Measurements from ENCODE around the gene RELCH. TPM values are rescaled to one million over a fixed set of nuclear protein-coding genes. Genes with fewer than 3 reads are reported as not detected.

The RELCH gene
- total and polyA plus RNA-seq, 7 experiments from 2014 or later: 7.3 to 70.8 (median 52.0) TPM

- Histone ChIP-seq H3K9me3 (ENCODE audit: control insufficient read depth in 2 of 3, low read length in 3 of 3) (no peaks in the 10 kb centered on the region), H3K4me1 (ENCODE audit: control insufficient read depth in 2 of 2, insufficient read depth in 2 of 2, low read length in 2 of 2) (peaks cover 14 to 17% of the 10 kb centered on the region in 2 donors), H3K27me3 (ENCODE audit: control insufficient read depth in 2 of 2, insufficient read depth in 2 of 2, low read length in 2 of 2) (peaks cover 12 to 20% of the 10 kb centered on the region in 2 donors), H3K36me3 (ENCODE audit: control insufficient read depth in 2 of 3, insufficient read depth in 3 of 3, low read length in 3 of 3) (no peaks in the 10 kb centered on the region), H3K4me3 (ENCODE audit: low read length) (peak overlapping the region; percentile 50), H3K27ac (ENCODE audit: low read depth, low read length) (no peak overlapping the region)
- ChIA-PET POLR2A (no interaction called here), CTCF (no interaction called here)
- H3K4me3 Mint-ChIP-seq: peak overlapping the region; percentile 71 to 93 (median 82)
- H3K4me1 Mint-ChIP-seq: peaks cover 19 to 58% (median 36%) of the 10 kb centered on the region in 7 donors
- intact Hi-C loops (cut with micrococcal nuclease): loop anchor here (1.0 to 10.0 kb wide), 9 partner anchors 41 to 657 kb away; partner anchors contain the start of genes PHLPP1 (in 2 of the 2), ZCCHC2 (in 2 of the 2), PIGN (in 1 of the 2) and RELCH (in 1 of the 2)
- DNase-seq (peak in 5 of 9 donors; percentile 10 to 57 (median 22)), ATAC-seq (no peak)
- peaks cover 43 to 84% (median 75%) of the 10 kb centered on the region in 5 donors for H3K27me3 Mint-ChIP-seq
- peak overlapping the region in 4 of 9 donors; percentile 8 to 57 (median 33) for H3K27ac Mint-ChIP-seq
- peaks cover 0 to 3% (median 0%) of the 10 kb centered on the region in 11 donors for H3K9me3 Mint-ChIP-seq
- H3K36me3 Mint-ChIP-seq: peaks cover 0 to 7% (median 0%) of the 10 kb centered on the region in 5 donors
These were observed 139.0 kb downstream of the RELCH start for GRCh38 chr18:62325806-62326645.

GRCh38 chr18:62326646-62327348 is 139.7 kb downstream of the RELCH start:
- H3K27me3 ChIP-seq (ENCODE audit: control insufficient read depth in 2 of 2, insufficient read depth in 2 of 2, low read length in 2 of 2): peaks cover 12 to 20% of the 10 kb centered on the region in 2 donors
- POLR2A ChIA-PET: interaction anchor here (0.7 kb wide), 1 partner anchor 23 kb away, joined by 4 read pairs; no protein-coding TSS in a partner anchor

GRCh38 chr18:62327977-62328376 is 140.9 kb downstream of the RELCH start:
- peaks cover 14 to 17% of the 10 kb centered on the region in 2 donors for H3K4me1 ChIP-seq (ENCODE audit: control insufficient read depth in 2 of 2, insufficient read depth in 2 of 2, low read length in 2 of 2)
- H3K27me3 ChIP-seq (ENCODE audit: control insufficient read depth in 2 of 2, insufficient read depth in 2 of 2, low read length in 2 of 2): peaks cover 12 to 20% of the 10 kb centered on the region in 2 donors
- ChIA-PET CTCF (interaction anchor here (0.6 kb wide), 1 partner anchor 113 kb away, joined by 3 read pairs; no protein-coding TSS in a partner anchor), POLR2A (no interaction called here)
- Mint-ChIP-seq H3K27ac (peak overlapping the region in 1 of 9 donors; percentile 19), H3K4me1 (peaks cover 19 to 75% (median 42%) of the 10 kb centered on the region in 7 donors), H3K36me3 (peaks cover 0 to 10% (median 0%) of the 10 kb centered on the region in 5 donors), H3K27me3 (peaks cover 26 to 84% (median 76%) of the 10 kb centered on the region in 5 donors), H3K4me3 (peak overlapping the region in 1 of 10 donors; percentile 44), H3K9me3 (peaks cover 0 to 3% (median 0%) of the 10 kb centered on the region in 11 donors)
- no peaks in the 10 kb centered on the region for H3K36me3 ChIP-seq (ENCODE audit: control insufficient read depth in 2 of 3, insufficient read depth in 3 of 3, low read length in 3 of 3)
- no peaks in the 10 kb centered on the region for H3K9me3 ChIP-seq (ENCODE audit: control insufficient read depth in 2 of 3, low read length in 3 of 3)
- no peak for ATAC-seq
- H3K27ac ChIP-seq (ENCODE audit: low read depth, low read length): no peak overlapping the region
- no peak for DNase-seq
- H3K4me3 ChIP-seq (ENCODE audit: low read length): no peak overlapping the region
- intact Hi-C loops (cut with micrococcal nuclease): loop anchor here (2.0 to 10.0 kb wide), 4 partner anchors 19 to 387 kb away; partner anchors contain the start of genes PHLPP1 (in 1 of the 2) and ZCCHC2 (in 1 of the 2)

More at GRCh38 chr18:62326646-62327348, 139.7 kb downstream of the RELCH start:
- H3K9me3 Mint-ChIP-seq: peaks cover 0 to 3% (median 0%) of the 10 kb centered on the region in 11 donors
- H3K27ac Mint-ChIP-seq: no peak overlapping the region
- H3K9me3 ChIP-seq (ENCODE audit: control insufficient read depth in 2 of 3, low read length in 3 of 3): no peaks in the 10 kb centered on the region
- intact Hi-C loops (cut with micrococcal nuclease): loop anchor here (1.0 to 10.0 kb wide), 4 partner anchors 41 to 388 kb away; partner anchors contain the start of genes ZCCHC2 (in 2 of the 2) and PHLPP1 (in 1 of the 2)
- H3K4me3 Mint-ChIP-seq: peak overlapping the region; percentile 71 to 93 (median 82)
- CTCF ChIA-PET: no interaction called here
- DNase-seq (no peak), ATAC-seq (no peak)
- peaks cover 0 to 10% (median 0%) of the 10 kb centered on the region in 5 donors for H3K36me3 Mint-ChIP-seq
- H3K27ac ChIP-seq (ENCODE audit: low read depth, low read length): no peak overlapping the region
- peaks cover 14 to 17% of the 10 kb centered on the region in 2 donors for H3K4me1 ChIP-seq (ENCODE audit: control insufficient read depth in 2 of 2, insufficient read depth in 2 of 2, low read length in 2 of 2)
- peaks cover 19 to 65% (median 42%) of the 10 kb centered on the region in 7 donors for H3K4me1 Mint-ChIP-seq
- H3K4me3 ChIP-seq (ENCODE audit: low read length): no peak overlapping the region
- H3K36me3 ChIP-seq (ENCODE audit: control insufficient read depth in 2 of 3, insufficient read depth in 3 of 3, low read length in 3 of 3): no peaks in the 10 kb centered on the region
- peaks cover 38 to 84% (median 76%) of the 10 kb centered on the region in 5 donors for H3K27me3 Mint-ChIP-seq

GRCh38 chr18:62328586-62329525 is 141.8 kb downstream of the RELCH start:
- H3K9me3 ChIP-seq (ENCODE audit: control insufficient read depth in 2 of 3, low read length in 3 of 3): no peaks in the 10 kb centered on the region
- Mint-ChIP-seq H3K4me1 (peaks cover 19 to 73% (median 41%) of the 10 kb centered on the region in 7 donors), H3K36me3 (peaks cover 0 to 10% (median 0%) of the 10 kb centered on the region in 5 donors), H3K27ac (peak overlapping the region in 1 of 9 donors; percentile 82), H3K4me3 (peak overlapping the region in 1 of 10 donors; percentile 82), H3K9me3 (peaks cover 0 to 3% (median 0%) of the 10 kb centered on the region in 11 donors), H3K27me3 (peaks cover 17 to 77% (median 72%) of the 10 kb centered on the region in 5 donors)
- H3K4me1 ChIP-seq (ENCODE audit: control insufficient read depth in 2 of 2, insufficient read depth in 2 of 2, low read length in 2 of 2): peaks cover 14 to 17% of the 10 kb centered on the region in 2 donors
- no peak overlapping the region for H3K27ac ChIP-seq (ENCODE audit: low read depth, low read length)
- no peak for DNase-seq
- H3K36me3 ChIP-seq (ENCODE audit: control insufficient read depth in 2 of 3, insufficient read depth in 3 of 3, low read length in 3 of 3): no peaks in the 10 kb centered on the region
- peaks cover 12 to 20% of the 10 kb centered on the region in 2 donors for H3K27me3 ChIP-seq (ENCODE audit: control insufficient read depth in 2 of 2, insufficient read depth in 2 of 2, low read length in 2 of 2)
- H3K4me3 ChIP-seq (ENCODE audit: low read length): no peak overlapping the region
- ATAC-seq: no peak
- CTCF ChIA-PET: interaction anchor here (0.6 kb wide), 1 partner anchor 113 kb away, joined by 3 read pairs; no protein-coding TSS in a partner anchor
- intact Hi-C loops (cut with micrococcal nuclease): loop anchor here (2.0 to 10.0 kb wide), 4 partner anchors 18 to 386 kb away; partner anchors contain the start of genes PHLPP1 (in 1 of the 2) and ZCCHC2 (in 1 of the 2)
- POLR2A ChIA-PET: no interaction called here

DNA sequence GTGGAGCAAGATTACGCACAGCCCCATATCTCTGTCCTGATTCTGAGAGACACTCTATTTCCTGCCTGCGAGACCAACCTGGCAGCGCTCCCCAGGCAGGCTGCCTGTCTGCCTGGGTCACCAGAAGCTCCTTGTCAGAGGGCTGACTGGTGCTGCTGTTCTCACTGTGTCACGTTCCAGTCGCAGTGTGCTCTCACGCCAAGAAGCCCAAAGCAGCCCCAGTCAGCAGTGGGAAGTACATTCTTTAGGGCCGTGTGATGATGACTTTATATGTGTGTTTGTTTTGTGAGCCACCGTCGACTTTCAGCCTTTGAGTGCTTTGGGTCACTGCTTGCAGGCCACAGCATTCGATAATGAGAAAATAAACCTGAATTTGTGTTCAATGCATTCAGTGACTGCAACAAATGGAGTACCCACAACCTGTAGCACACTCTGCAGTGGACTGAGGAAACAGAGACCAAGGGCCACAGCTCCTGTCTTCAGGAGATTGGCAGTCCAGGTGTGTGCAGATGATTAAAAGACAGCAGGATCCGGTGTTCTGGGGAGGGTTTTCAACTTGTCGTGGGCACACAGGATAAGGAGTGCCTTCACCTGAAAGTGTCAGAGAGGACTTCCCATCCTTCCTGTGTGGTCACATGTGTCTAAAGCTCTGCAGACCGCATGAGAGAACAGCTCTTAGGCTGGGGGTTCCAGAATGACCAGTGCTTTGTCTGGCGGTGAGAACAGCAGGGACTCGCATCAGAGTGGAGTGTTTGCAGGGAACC is 142.8 kb downstream of the RELCH start:
- Histone ChIP-seq H3K4me1 (ENCODE audit: control insufficient read depth in 2 of 2, insufficient read depth in 2 of 2, low read length in 2 of 2) (peaks cover 14 to 17% of the 10 kb centered on the region in 2 donors), H3K27me3 (ENCODE audit: control insufficient read depth in 2 of 2, insufficient read depth in 2 of 2, low read length in 2 of 2) (peaks cover 12 to 20% of the 10 kb centered on the region in 2 donors), H3K27ac (ENCODE audit: low read depth, low read length) (no peak overlapping the region), H3K36me3 (ENCODE audit: control insufficient read depth in 2 of 3, insufficient read depth in 3 of 3, low read length in 3 of 3) (no peaks in the 10 kb centered on the region), H3K9me3 (ENCODE audit: control insufficient read depth in 2 of 3, low read length in 3 of 3) (no peaks in the 10 kb centered on the region), H3K4me3 (ENCODE audit: low read length) (no peak overlapping the region)
- peaks cover 8 to 77% (median 68%) of the 10 kb centered on the region in 5 donors for H3K27me3 Mint-ChIP-seq
- ATAC-seq: peak; percentile 46
- intact Hi-C loops (cut with micrococcal nuclease): loop anchor here (2.0 to 10.0 kb wide), 4 partner anchors 17 to 385 kb away; partner anchors contain the start of genes PHLPP1 (in 1 of the 2) and ZCCHC2 (in 1 of the 2)
- CTCF ChIA-PET: no interaction called here
- peaks cover 14 to 65% (median 33%) of the 10 kb centered on the region in 7 donors for H3K4me1 Mint-ChIP-seq
- peaks cover 0 to 8% (median 0%) of the 10 kb centered on the region in 5 donors for H3K36me3 Mint-ChIP-seq
- peak overlapping the region in 4 of 10 donors; percentile 36 to 82 (median 54) for H3K4me3 Mint-ChIP-seq
- H3K9me3 Mint-ChIP-seq: no peaks in the 10 kb centered on the region
- POLR2A ChIA-PET: no interaction called here
- DNase-seq: peak in 6 of 9 donors; percentile 15 to 42 (median 26)
- peak overlapping the region in 2 of 9 donors; percentile 48 to 82 for H3K27ac Mint-ChIP-seq
